K562 (cell line): ENCODE measurements around the gene HMCN1. TPM values are rescaled to one million over a fixed set of nuclear protein-coding genes. Genes with fewer than 3 reads are reported as not detected.
A peak's percentile ranks its signal among the peaks of the same experiment; 100 is the strongest.

Experiments
- ATAC-seq: fragments of 200-7000 bp; cut with Tn5 transposase; 3 replicates; pipeline ENCODE4 v1.9.1; 2020; ENCODE audit warnings: moderate library complexity
- BruUV-seq: library from RNA; stranded (reverse); fragments of 400-500 nt; replicated peaks from 2 replicates; lab custom pipeline; 2021; lab: Mats Ljungman, UMichigan
- CTCF ChIA-PET: fragments of 300-600 bp; formaldehyde crosslinking; extraction: SDS; loops from one replicate; lab custom pipeline; 2021; ENCODE audit warnings: low intra/inter-chr PET ratio; lab: Yijun Ruan, JAX
- POLR2A ChIA-PET: fragments of 300-600, 350-650 bp; sonication (Branson Sonifier 250); formaldehyde crosslinking; extraction: SDS; loops from one replicate; lab custom pipeline; 2021; ENCODE audit warnings: antibody characterized with exemption, inconsistent platforms; lab: Yijun Ruan, JAX
- DNase-seq, 4 experiments: peaks; one replicate each; pipeline versions ENCODE4 v3.0.0 to v3.0.0-alpha.2; 2011 to 2018; ENCODE audit warnings: low spot score in 3 of 4, mixed read lengths in 3 of 4; ENCODE audit errors: extremely low read depth in 1 of 4
- FAIRE-seq: peaks from 2 replicates; lab custom pipeline; 2011; peaks lifted over from hg19 to GRCh38; lab: Jason Lieb, UNC
- H2AFZ ChIP-seq: 2 replicates; pipeline ENCODE4 v1.6.0; 2011; ENCODE audit warnings: low read depth, low read length, control low read depth, inconsistent platforms
- H3K27ac ChIP-seq: fragments of 200-600 bp; 3 replicates; pipeline ENCODE4 v1.8.0; 2011; ENCODE audit warnings: low read depth, mild to moderate bottlenecking, control low read depth, inconsistent platforms, low read length, moderate library complexity, mixed read lengths; ENCODE audit errors: extremely low read depth
- H3K27me3 ChIP-seq, 2 experiments: fragments of 300-600 bp in 1 of 2; 2 replicates in 1 of 2; 3 replicates in 1 of 2; pipeline versions ENCODE4 v1.6.0 to v1.8.0; 2011; ENCODE audit warnings: inconsistent platforms in 2 of 2, low read length in 2 of 2, mild to moderate bottlenecking in 1 of 2, mixed read lengths in 1 of 2, moderate library complexity in 1 of 2; ENCODE audit not compliant: control insufficient read depth in 2 of 2, insufficient read depth in 2 of 2
- H3K36me3 ChIP-seq: fragments of 300-600 bp; 3 replicates; pipeline ENCODE4 v1.8.0; 2011; ENCODE audit warnings: mild to moderate bottlenecking, low read length, inconsistent platforms; ENCODE audit not compliant: control insufficient read depth, insufficient read depth
- H3K4me1 ChIP-seq, 2 experiments: fragments of 200-600 bp in 1 of 2; replicated peaks in 1 of 2; 2 replicates in 1 of 2; 3 replicates in 1 of 2; pipeline versions ENCODE4 v1.5.1 to v1.8.0; 2011; ENCODE audit warnings: inconsistent platforms in 2 of 2, low read length in 2 of 2, mild to moderate bottlenecking in 1 of 2, mixed read lengths in 1 of 2, moderate library complexity in 1 of 2; ENCODE audit not compliant: control insufficient read depth in 2 of 2, insufficient read depth in 2 of 2
- H3K4me2 ChIP-seq: 2 replicates; pipeline ENCODE4 v1.6.1; 2011; ENCODE audit warnings: low read length, control low read depth, inconsistent platforms, mixed read lengths; ENCODE audit not compliant: insufficient read depth
- H3K4me3 ChIP-seq: fragments of 200-600 bp; sonication (generic), shearing (Covaris generic); 2 replicates; pipeline ENCODE4 v1.5.1; 2016; ENCODE audit warnings: control low read depth, inconsistent platforms
- H3K79me2 ChIP-seq: fragments of 200-600 bp; 3 replicates; pipeline ENCODE4 v1.8.0; 2011; ENCODE audit warnings: low read length, inconsistent platforms; ENCODE audit not compliant: control insufficient read depth, insufficient read depth
- H3K9ac ChIP-seq, 2 experiments: 2 replicates each; pipeline versions ENCODE4 v1.6.0 to v1.6.1; 2011; ENCODE audit warnings: low read depth in 2 of 2, low read length in 2 of 2, control low read depth in 1 of 2, inconsistent platforms in 1 of 2, mild to moderate bottlenecking in 1 of 2, mixed read lengths in 1 of 2; ENCODE audit not compliant: insufficient read depth in 1 of 2
- H3K9me1 ChIP-seq: one replicate; pipeline ENCODE4 v1.6.0; 2011; ENCODE audit warnings: inconsistent platforms, mild to moderate bottlenecking, low read length, moderate library complexity; ENCODE audit not compliant: control insufficient read depth, insufficient read depth
- H3K9me3 ChIP-seq: replicated peaks from 2 replicates; pipeline ENCODE4 v1.5.1; 2011; ENCODE audit warnings: low read depth, low read length, inconsistent platforms; ENCODE audit not compliant: control insufficient read depth, insufficient read depth
- H4K20me1 ChIP-seq: replicated peaks from 2 replicates; pipeline ENCODE4 v1.6.1; 2011; ENCODE audit warnings: low read length, inconsistent platforms, mixed read lengths; ENCODE audit not compliant: control insufficient read depth, insufficient read depth
- AFF1 ChIP-seq, 2 experiments: fragments of 450-650 bp; IDR thresholded peaks; 2 replicates each; pipeline ENCODE4 v1.6.1; 2018; ENCODE audit warnings: mild to moderate bottlenecking in 2 of 2, low read depth in 1 of 2; ENCODE audit not compliant: partially characterized antibody in 2 of 2
- CTCF ChIP-seq, 3 experiments: IDR thresholded peaks in 2 of 3; conservative IDR thresholded peaks in 1 of 3; 2 replicates each; pipeline ENCODE4 v1.5.1; 2011 to 2012; ENCODE audit warnings: low read length in 3 of 3, mild to moderate bottlenecking in 3 of 3, control low read depth in 2 of 3, improper control_type of control experiment in 1 of 3, inconsistent platforms in 1 of 3, low read depth in 1 of 3, mixed read lengths in 1 of 3, moderate library complexity in 1 of 3; ENCODE audit not compliant: insufficient read depth in 2 of 3
- RAD21 ChIP-seq, 2 experiments: fragments of 250-450 bp in 1 of 2; fragments of 450-650 bp in 1 of 2; sonication (Bioruptor Pico) in 1 of 2; formaldehyde crosslinking in 1 of 2; IDR thresholded peaks in 1 of 2; conservative IDR thresholded peaks in 1 of 2; 2 replicates each; pipeline versions ENCODE4 v1.4.0 to v1.8.0; 2020 to 2022; ENCODE audit warnings: mild to moderate bottlenecking in 2 of 2, moderate library complexity in 1 of 2
- WGBS: fragments of 100-300 bp; shearing (Covaris generic); methylation state at CpG from one replicate; pipeline ENCODE4 v1.1.6; 2016; ENCODE audit warnings: low coverage, mixed read lengths; ENCODE audit not compliant: insufficient coverage; ENCODE audit errors: missing lambda C conversion rate; 5-methylcytosine and 5-hydroxymethylcytosine counted together
- in situ Hi-C: fragments of 300-500 bp; cut with MboI; formaldehyde crosslinking; loops from 4 replicates; pipeline ENCODE4 v1.15.0; 2018; ENCODE audit warnings: inconsistent platforms, mixed read lengths
- intact Hi-C: fragments of 100-400 bp; cut with micrococcal nuclease; formaldehyde crosslinking; loops from 2 replicates; pipeline ENCODE4 v1.14.2; 2022
- polyA plus RNA-seq, 8 experiments: library from polyadenylated mRNA; depleted of rRNA in 4 of 8; stranded (reverse) in 5 of 8; unstranded in 3 of 8; fragments of >200 nt; fragmentation: Nextera tagmentation in 2 of 8; fragmentation: Illumina TruSeq in 1 of 8; extraction: Ambion mirVana in 2 of 8; extraction: Trizol in 1 of 8; gene quantifications; 2 replicates each; pipeline versions ENCODE4 v1.2.1 to v1.2.3, GENCODE V29; 2011 to 2014; ENCODE audit warnings: inconsistent platforms in 1 of 8, missing spikeins in 1 of 8
- total RNA-seq, 7 experiments: library from RNA; depleted of rRNA in 6 of 7; stranded (reverse); fragments of >200 nt in 6 of 7; fragmentation: Illumina TruSeq in 2 of 7; extraction: Trizol in 2 of 7; gene quantifications; 2 replicates each; pipeline versions ENCODE4 v1.2.1 to v1.2.3, GENCODE V29; 2011 to 2021; ENCODE audit warnings: low replicate concordance in 1 of 7
- TF ChIP-seq, protein P1 (sequence below), 2 experiments: fragments of 450-650 bp; formaldehyde crosslinking in 1 of 2; IDR thresholded peaks; 2 replicates each; pipeline versions ENCODE4 v1.4.0 to v1.6.1; 2014 to 2020; ENCODE audit warnings: mild to moderate bottlenecking in 2 of 2, borderline replicate concordance in 1 of 2, low read depth in 1 of 2

HMCN1 gene
- total and polyA plus RNA-seq, 9 of the 15 experiments (the other 6 are each of a cell fraction or from before 2014, with no cell fraction given): 0.07 to 0.36 (median 0.21) TPM

DNA sequence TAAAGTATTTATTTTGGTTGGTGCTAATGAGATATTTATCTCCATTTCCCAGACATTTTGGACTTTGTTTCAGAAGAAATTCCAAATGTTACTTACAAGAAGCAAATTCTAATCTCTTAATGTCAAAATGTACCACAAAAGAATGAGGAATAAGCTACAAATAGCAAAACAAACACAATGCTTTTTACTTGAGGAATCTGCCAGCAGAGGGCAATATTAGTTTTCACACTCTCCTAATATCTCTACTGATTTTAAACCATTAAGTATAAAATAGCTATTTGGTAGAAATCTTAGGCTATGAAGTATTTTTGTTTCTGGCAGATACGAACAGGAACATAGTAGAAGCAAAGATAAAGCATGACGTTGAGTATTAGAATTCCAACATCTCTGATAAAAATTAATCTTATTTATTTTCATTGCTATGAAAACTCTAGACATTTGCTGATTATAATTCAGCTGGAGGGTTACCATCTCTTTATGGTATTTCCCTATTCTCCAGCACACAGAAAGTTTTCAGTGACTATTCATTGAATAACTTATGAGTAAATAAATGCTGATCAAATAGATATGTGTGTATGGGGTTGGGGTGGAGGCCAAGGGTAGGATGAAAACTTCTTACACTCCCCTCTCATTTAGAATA, 13.4 kb upstream of the HMCN1 start:
- no peaks in the 10 kb centered on the region for H3K27me3 ChIP-seq
- FAIRE-seq (peak; percentile 64), DNase-seq (peak in 1 of 4 experiments; percentile 33), ATAC-seq (no peak)
- in situ Hi-C loops: no loop called here
- no peak overlapping the region for H3K4me2 ChIP-seq
- no peaks in the 10 kb centered on the region for H3K36me3 ChIP-seq
- H3K4me1 ChIP-seq: no peaks in the 10 kb centered on the region
- no peak overlapping the region for H3K9ac ChIP-seq
- BruUV-seq: no TSS peak
- H3K4me3 ChIP-seq: no peak overlapping the region
- H2AFZ ChIP-seq: no peak overlapping the region
- no peaks in the 10 kb centered on the region for H3K9me1 ChIP-seq
- 0% methylated on average over 2 of the region's 2 CpGs for WGBS
- H3K9me3 ChIP-seq: no peaks in the 10 kb centered on the region
- POLR2A ChIA-PET: interaction anchor here (0.6 kb wide), 1 partner anchor 564 kb away, joined by 4 read pairs; the partner anchor contains the start of gene SWT1
- H3K27ac ChIP-seq: no peak overlapping the region
- CTCF ChIA-PET: interaction anchor here (0.6 to 1.7 kb wide), 2 partner anchors 21 to 492 kb away, joined by 3 to 8 read pairs; no protein-coding TSS in a partner anchor
- no peaks in the 10 kb centered on the region for H3K79me2 ChIP-seq
- intact Hi-C loops: loop anchor here (1.0 to 10.0 kb wide), 2 partner anchors 274 to 492 kb away; no protein-coding TSS in a partner anchor
- no peaks in the 10 kb centered on the region for H4K20me1 ChIP-seq
- TF ChIP-seq CTCF (IDR thresholded peaks at IDR 0.05 in 2 of 3, conservative IDR thresholded peaks at IDR 0.05 in 1 of 3; ENCODE audit: insufficient read depth in 2 of 3, low read depth in 1 of 3, low read length in 3 of 3): peak in 2 of 3 experiments; percentile 24 to 56; a peak in 4 of 6 replicates
- TF ChIP-seq, protein P1, sequence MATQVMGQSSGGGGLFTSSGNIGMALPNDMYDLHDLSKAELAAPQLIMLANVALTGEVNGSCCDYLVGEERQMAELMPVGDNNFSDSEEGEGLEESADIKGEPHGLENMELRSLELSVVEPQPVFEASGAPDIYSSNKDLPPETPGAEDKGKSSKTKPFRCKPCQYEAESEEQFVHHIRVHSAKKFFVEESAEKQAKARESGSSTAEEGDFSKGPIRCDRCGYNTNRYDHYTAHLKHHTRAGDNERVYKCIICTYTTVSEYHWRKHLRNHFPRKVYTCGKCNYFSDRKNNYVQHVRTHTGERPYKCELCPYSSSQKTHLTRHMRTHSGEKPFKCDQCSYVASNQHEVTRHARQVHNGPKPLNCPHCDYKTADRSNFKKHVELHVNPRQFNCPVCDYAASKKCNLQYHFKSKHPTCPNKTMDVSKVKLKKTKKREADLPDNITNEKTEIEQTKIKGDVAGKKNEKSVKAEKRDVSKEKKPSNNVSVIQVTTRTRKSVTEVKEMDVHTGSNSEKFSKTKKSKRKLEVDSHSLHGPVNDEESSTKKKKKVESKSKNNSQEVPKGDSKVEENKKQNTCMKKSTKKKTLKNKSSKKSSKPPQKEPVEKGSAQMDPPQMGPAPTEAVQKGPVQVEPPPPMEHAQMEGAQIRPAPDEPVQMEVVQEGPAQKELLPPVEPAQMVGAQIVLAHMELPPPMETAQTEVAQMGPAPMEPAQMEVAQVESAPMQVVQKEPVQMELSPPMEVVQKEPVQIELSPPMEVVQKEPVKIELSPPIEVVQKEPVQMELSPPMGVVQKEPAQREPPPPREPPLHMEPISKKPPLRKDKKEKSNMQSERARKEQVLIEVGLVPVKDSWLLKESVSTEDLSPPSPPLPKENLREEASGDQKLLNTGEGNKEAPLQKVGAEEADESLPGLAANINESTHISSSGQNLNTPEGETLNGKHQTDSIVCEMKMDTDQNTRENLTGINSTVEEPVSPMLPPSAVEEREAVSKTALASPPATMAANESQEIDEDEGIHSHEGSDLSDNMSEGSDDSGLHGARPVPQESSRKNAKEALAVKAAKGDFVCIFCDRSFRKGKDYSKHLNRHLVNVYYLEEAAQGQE (IDR thresholded peaks at IDR 0.05; ENCODE audit: borderline replicate concordance): peak; percentile 50; the same call in 1 of the 2 replicates
- TF ChIP-seq, protein P1 (CRISPR knock-in tag; IDR thresholded peaks at IDR 0.05; ENCODE audit: low read depth): no peak
- TF ChIP-seq AFF1 (IDR thresholded peaks at IDR 0.05; ENCODE audit: low read depth in 1 of 2, partially characterized antibody in 2 of 2): no peak
- peak; percentile 68 to 71 for TF ChIP-seq RAD21 (CRISPR knock-in tag; conservative IDR thresholded peaks at IDR 0.05 in 1 of 2, IDR thresholded peaks at IDR 0.05 in 1 of 2)
